HFFc6 (cell line): ENCODE measurements around the gene FERMT3. TPM values are rescaled to one million over a fixed set of nuclear protein-coding genes. Genes with fewer than 3 reads are reported as not detected.

ENCODE experiments used
- DNase-seq: peaks from one replicate; pipeline ENCODE4 v3.0.0-alpha.2; 2018
- H3K27ac Mint-ChIP-seq: 2 replicates; pipeline ENCODE4 v1.8.0; 2020; ENCODE audit warnings: mild to moderate bottlenecking, mixed read lengths
- H3K27me3 Mint-ChIP-seq: 2 replicates; pipeline ENCODE4 v1.8.0; 2021; ENCODE audit warnings: mild to moderate bottlenecking, moderate library complexity, mixed read lengths; ENCODE audit not compliant: insufficient read depth
- H3K36me3 Mint-ChIP-seq: 2 replicates; pipeline ENCODE4 v1.8.0; 2021; ENCODE audit warnings: low read depth, mixed read lengths
- H3K4me1 Mint-ChIP-seq: 2 replicates; pipeline ENCODE4 v1.8.0; 2020; ENCODE audit warnings: low read depth, mixed read lengths
- H3K4me3 Mint-ChIP-seq: 2 replicates; pipeline ENCODE4 v1.8.0; 2020; ENCODE audit warnings: mild to moderate bottlenecking, moderate library complexity, mixed read lengths
- H3K9me3 Mint-ChIP-seq: 2 replicates; pipeline ENCODE4 v1.8.0; 2020; ENCODE audit warnings: mild to moderate bottlenecking, mixed read lengths
- CTCF ChIP-seq: fragments of 200-600 bp; sonication (generic); IDR thresholded peaks from 2 replicates; pipeline ENCODE4 v1.5.0; 2021; ENCODE audit warnings: antibody characterized with exemption, mild to moderate bottlenecking
- total RNA-seq, 6 experiments: library from RNA; stranded (reverse); fragmentation: NEBNext Ultra II Directional; extraction: Animal tissue kit (Norgen Biotek cat#: 25700); gene quantifications; 2 replicates in 1 of 6; 3 replicates in 5 of 6; pipeline ENCODE4 v1.2.3, GENCODE V29; 2021

FERMT3 gene
- total RNA-seq, 6 experiments from 2014 or later = 1.2 to 2.8 (median 1.7) TPM

GRCh38 chr11:64219354-64219684, 12.8 kb downstream of the FERMT3 start:
- no peaks in the 10 kb centered on the region for H3K9me3 Mint-ChIP-seq
- H3K4me1 Mint-ChIP-seq = peaks cover 19% of the 10 kb centered on the region
- TF ChIP-seq CTCF = no peak
- H3K27me3 Mint-ChIP-seq = no peaks in the 10 kb centered on the region; the same call in none of the 2 replicates
- no peak overlapping the region for H3K27ac Mint-ChIP-seq
- H3K36me3 Mint-ChIP-seq = peaks cover 6% of the 10 kb centered on the region; the same call in 1 of the 2 replicates
- H3K4me3 Mint-ChIP-seq = no peak overlapping the region
- DNase-seq = no peak

- Mint-ChIP-seq H3K4me1 (peaks cover 16% of the 10 kb centered on the region), H3K27me3 (no peaks in the 10 kb centered on the region; the same call in none of the 2 replicates), H3K9me3 (no peaks in the 10 kb centered on the region), H3K27ac (no peak overlapping the region), H3K36me3 (peaks cover 6% of the 10 kb centered on the region; the same call in 1 of the 2 replicates), H3K4me3 (no peak overlapping the region)
- no peak for DNase-seq
- no peak for TF ChIP-seq CTCF
These were observed 13.2 kb downstream of the FERMT3 start for GRCh38 chr11:64219755-64220154.

- no peak overlapping the region for H3K4me3 Mint-ChIP-seq
- no peak overlapping the region for H3K27ac Mint-ChIP-seq
- peaks cover 16% of the 10 kb centered on the region for H3K4me1 Mint-ChIP-seq
- H3K36me3 Mint-ChIP-seq = peaks cover under 1% of the 10 kb centered on the region
- TF ChIP-seq CTCF = no peak
- no peaks in the 10 kb centered on the region; the same call in 1 of the 2 replicates for H3K27me3 Mint-ChIP-seq
- no peaks in the 10 kb centered on the region for H3K9me3 Mint-ChIP-seq
- no peak for DNase-seq
These were observed 13.8 kb downstream of the FERMT3 start for GRCh38 chr11:64220271-64220670.

DNA sequence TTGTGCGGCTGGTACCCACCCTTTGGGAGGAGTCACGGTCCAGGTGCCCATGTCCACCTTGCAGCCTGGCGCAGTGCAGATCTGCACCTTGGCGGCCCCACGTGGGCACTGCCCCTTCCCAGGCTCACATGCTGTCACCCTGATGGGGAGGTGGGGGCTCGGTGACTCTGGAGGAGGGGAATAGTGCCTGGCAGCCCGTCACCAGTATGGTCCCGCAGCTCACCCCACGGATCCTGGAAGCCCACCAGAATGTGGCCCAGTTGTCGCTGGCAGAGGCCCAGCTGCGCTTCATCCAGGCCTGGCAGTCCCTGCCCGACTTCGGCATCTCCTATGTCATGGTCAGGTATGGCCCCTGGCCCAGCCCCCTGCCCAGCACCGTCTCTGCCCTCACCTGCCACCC, 14.3 kb downstream of the FERMT3 start:
- no peak overlapping the region for H3K27ac Mint-ChIP-seq
- no peak overlapping the region for H3K4me3 Mint-ChIP-seq
- no peak for DNase-seq
- no peaks in the 10 kb centered on the region; the same call in 1 of the 2 replicates for H3K36me3 Mint-ChIP-seq
- H3K4me1 Mint-ChIP-seq = peaks cover 13% of the 10 kb centered on the region
- no peaks in the 10 kb centered on the region; the same call in 1 of the 2 replicates for H3K27me3 Mint-ChIP-seq
- H3K9me3 Mint-ChIP-seq = no peaks in the 10 kb centered on the region
- no peak for TF ChIP-seq CTCF

- Mint-ChIP-seq H3K27me3 (no peaks in the 10 kb centered on the region; the same call in 1 of the 2 replicates), H3K4me1 (peaks cover 23% of the 10 kb centered on the region), H3K4me3 (no peak overlapping the region), H3K36me3 (no peaks in the 10 kb centered on the region; the same call in 1 of the 2 replicates), H3K27ac (no peak overlapping the region), H3K9me3 (no peaks in the 10 kb centered on the region)
- DNase-seq = no peak
- TF ChIP-seq CTCF = no peak
These were observed 16.1 kb downstream of the FERMT3 start for GRCh38 chr11:64222651-64223000.
